ENCODE results near the gene PHC2.

DNA sequence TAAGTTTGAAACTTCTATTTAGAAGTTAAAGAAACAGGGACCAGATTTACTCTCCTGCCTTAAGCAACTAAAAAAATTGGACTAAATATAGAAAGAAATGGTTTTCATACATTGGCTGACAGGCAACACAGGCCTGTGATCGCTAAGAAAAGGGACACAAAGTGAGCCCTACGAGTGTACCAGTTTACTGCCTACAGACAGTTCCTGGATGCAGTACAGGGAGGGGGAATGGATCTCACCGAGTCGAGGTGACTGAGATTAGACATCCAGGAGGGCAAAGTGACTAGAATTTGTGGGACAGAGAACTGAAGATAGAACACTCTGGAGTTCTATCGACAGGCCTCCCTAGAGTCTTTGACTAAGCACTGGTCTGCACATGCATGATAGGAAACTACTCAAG, 16.0 kb downstream of the PHC2 start:
- no peak for TF ChIP-seq POLR2A (IDR thresholded peaks at IDR 0.05; ENCODE audit: extremely low read depth, insufficient read length)
- TF ChIP-seq, protein P1, sequence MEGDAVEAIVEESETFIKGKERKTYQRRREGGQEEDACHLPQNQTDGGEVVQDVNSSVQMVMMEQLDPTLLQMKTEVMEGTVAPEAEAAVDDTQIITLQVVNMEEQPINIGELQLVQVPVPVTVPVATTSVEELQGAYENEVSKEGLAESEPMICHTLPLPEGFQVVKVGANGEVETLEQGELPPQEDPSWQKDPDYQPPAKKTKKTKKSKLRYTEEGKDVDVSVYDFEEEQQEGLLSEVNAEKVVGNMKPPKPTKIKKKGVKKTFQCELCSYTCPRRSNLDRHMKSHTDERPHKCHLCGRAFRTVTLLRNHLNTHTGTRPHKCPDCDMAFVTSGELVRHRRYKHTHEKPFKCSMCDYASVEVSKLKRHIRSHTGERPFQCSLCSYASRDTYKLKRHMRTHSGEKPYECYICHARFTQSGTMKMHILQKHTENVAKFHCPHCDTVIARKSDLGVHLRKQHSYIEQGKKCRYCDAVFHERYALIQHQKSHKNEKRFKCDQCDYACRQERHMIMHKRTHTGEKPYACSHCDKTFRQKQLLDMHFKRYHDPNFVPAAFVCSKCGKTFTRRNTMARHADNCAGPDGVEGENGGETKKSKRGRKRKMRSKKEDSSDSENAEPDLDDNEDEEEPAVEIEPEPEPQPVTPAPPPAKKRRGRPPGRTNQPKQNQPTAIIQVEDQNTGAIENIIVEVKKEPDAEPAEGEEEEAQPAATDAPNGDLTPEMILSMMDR (IDR thresholded peaks at IDR 0.05; ENCODE audit: low read depth, low read length), result no peak
- TF ChIP-seq, protein P2, sequence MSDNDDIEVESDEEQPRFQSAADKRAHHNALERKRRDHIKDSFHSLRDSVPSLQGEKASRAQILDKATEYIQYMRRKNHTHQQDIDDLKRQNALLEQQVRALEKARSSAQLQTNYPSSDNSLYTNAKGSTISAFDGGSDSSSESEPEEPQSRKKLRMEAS (IDR thresholded peaks at IDR 0.05; ENCODE audit: low read depth, low read length), result no peak

All from NB4 (cell line).